C4-2B (cell line): ENCODE data around the gene UTS2R.

ENCODE experiments used
- CTCF ChIP-seq: fragments of 450-650 bp; conservative IDR thresholded peaks from 2 replicates; pipeline ENCODE4 v1.5.1; 2017; ENCODE audit warnings: mild to moderate bottlenecking
- ZFX ChIP-seq: fragments of 450-650 bp; IDR thresholded peaks from 2 replicates; pipeline ENCODE4 v1.6.1; 2017

GRCh38 chr17:82389379-82389778, 17.8 kb downstream of the UTS2R start:
- TF ChIP-seq CTCF (no peak), ZFX (no peak)
